GM12878 (cell line): ENCODE data around the gene OR5C1. TPM values are rescaled to one million over a fixed set of nuclear protein-coding genes. Genes with fewer than 3 reads are reported as not detected.
"Not testable (repeated sequence)": the region's sequence is repeated elsewhere in the genome, so short reads cannot be mapped to it uniquely, and the experiment has no call there.

ENCODE experiments used
- ATAC-seq: fragments of 200-7000 bp; cut with Tn5 transposase; 3 replicates; pipeline ENCODE4 v1.9.1; 2020; ENCODE audit warnings: mild to moderate bottlenecking, moderate library complexity
- BruUV-seq: library from RNA; stranded (reverse); fragments of 400-500 nt; replicated peaks from 2 replicates; lab custom pipeline; 2021; lab: Mats Ljungman, UMichigan
- CTCF ChIA-PET: fragments of 300-600 bp; sonication (Branson Sonifier 250); formaldehyde crosslinking; extraction: SDS; loops from one replicate; lab custom pipeline; 2021; ENCODE audit warnings: inconsistent platforms; lab: Yijun Ruan, JAX
- POLR2A ChIA-PET: fragments of 350-600 bp; formaldehyde crosslinking; extraction: SDS; loops from one replicate; lab custom pipeline; 2021; ENCODE audit warnings: inconsistent platforms; lab: Charles Lee
- RAD21 ChIA-PET: fragments of 300-600 bp; sonication (Branson Sonifier 250); formaldehyde crosslinking; loops from one replicate; lab custom pipeline; 2023; ENCODE audit warnings: antibody characterized with exemption; ENCODE audit not compliant: unreplicated experiment; lab: Charles Lee
- SMC1A ChIA-PET: fragments of 300-600 bp; sonication (Branson Sonifier 250); formaldehyde crosslinking; loops from one replicate; lab custom pipeline; 2023; ENCODE audit not compliant: unreplicated experiment, uncharacterized antibody; lab: Charles Lee
- DNase-seq: peaks from one replicate; pipeline ENCODE4 v3.0.0-alpha.2; 2011; ENCODE audit warnings: low read depth, low spot score
- FAIRE-seq: peaks from 3 replicates; lab custom pipeline; 2011; peaks lifted over from hg19 to GRCh38; lab: Jason Lieb, UNC
- H2AFZ ChIP-seq: 2 replicates; pipeline ENCODE4 v1.6.0; 2011; ENCODE audit warnings: low read depth, low read length, control low read depth; ENCODE audit not compliant: control insufficient read depth
- H3K27ac ChIP-seq: 2 replicates; pipeline ENCODE4 v1.5.1; 2011; ENCODE audit warnings: control low read depth; ENCODE audit not compliant: control insufficient read depth, insufficient read depth
- H3K27me3 ChIP-seq, 2 experiments: replicated peaks in 1 of 2; 2 replicates each; pipeline versions ENCODE4 v1.6.0 to v1.6.1; 2011; ENCODE audit warnings: low read length in 1 of 2; ENCODE audit not compliant: control insufficient read depth in 2 of 2, insufficient read depth in 2 of 2
- H3K36me3 ChIP-seq, 2 experiments: 2 replicates each; pipeline ENCODE4 v1.5.1; 2011; ENCODE audit warnings: low read length in 1 of 2; ENCODE audit not compliant: control insufficient read depth in 2 of 2, insufficient read depth in 2 of 2
- H3K4me1 ChIP-seq: 2 replicates; pipeline ENCODE4 v1.6.1; 2011; ENCODE audit warnings: mild to moderate bottlenecking, low read length, moderate library complexity, mixed read lengths; ENCODE audit not compliant: control insufficient read depth, insufficient read depth
- H3K4me2 ChIP-seq: 2 replicates; pipeline ENCODE4 v1.6.0; 2011; ENCODE audit warnings: control low read depth; ENCODE audit not compliant: control insufficient read depth, insufficient read depth
- H3K4me3 ChIP-seq: fragments of 200-600 bp; sonication (generic); 2 replicates; pipeline ENCODE4 v1.5.1; 2016
- H3K79me2 ChIP-seq: 2 replicates; pipeline ENCODE4 v1.6.0; 2011; ENCODE audit warnings: low read length; ENCODE audit not compliant: control insufficient read depth, insufficient read depth
- H3K9ac ChIP-seq: 2 replicates; pipeline ENCODE4 v1.8.0; 2011; ENCODE audit warnings: low read length, control low read depth, mixed read lengths; ENCODE audit not compliant: control insufficient read depth, insufficient read depth
- H3K9me3 ChIP-seq: replicated peaks from 3 replicates; pipeline ENCODE4 v1.5.1; 2011; ENCODE audit warnings: mild to moderate bottlenecking, low read length; ENCODE audit not compliant: control insufficient read depth, insufficient read depth
- H4K20me1 ChIP-seq: 2 replicates; pipeline ENCODE4 v1.6.0; 2011; ENCODE audit not compliant: control insufficient read depth, insufficient read depth
- WGBS: methylation state at CpG from one replicate; pipeline ENCODE4 v1.1.6; 2016; ENCODE audit warnings: low lambda C conversion rate; ENCODE audit not compliant: insufficient replicate concordance, insufficient coverage; ENCODE audit errors: missing lambda C conversion rate; 5-methylcytosine and 5-hydroxymethylcytosine counted together
- in situ Hi-C: fragments of 300-500 bp; cut with MboI; formaldehyde crosslinking; loops from 9 replicates; pipeline ENCODE4 v1.14.3; 2018; ENCODE audit warnings: mixed read lengths
- intact Hi-C: fragments of 100-400 bp; cut with micrococcal nuclease; formaldehyde crosslinking; loops from one replicate; pipeline ENCODE4 v1.14.2; 2022; ENCODE audit not compliant: unreplicated experiment
- polyA plus RNA-seq, 11 experiments: library from polyadenylated mRNA; depleted of rRNA in 4 of 11; unstranded in 6 of 11; stranded (reverse) in 5 of 11; fragments of >200 nt; fragmentation: Nextera tagmentation in 4 of 11; fragmentation: Illumina TruSeq in 1 of 11; extraction: Ambion mirVana in 4 of 11; extraction: Trizol in 1 of 11; gene quantifications; 1 replicate in 1 of 11; 2 replicates in 10 of 11; pipeline versions ENCODE4 v1.2.1 to v1.2.3, GENCODE V29; 2011 to 2016; ENCODE audit warnings: inconsistent platforms in 2 of 11, missing spikeins in 2 of 11, low read depth in 1 of 11
- total RNA-seq, 4 experiments: library from RNA; depleted of rRNA in 3 of 4; stranded (reverse); fragments of >200 nt in 3 of 4; fragmentation: Illumina TruSeq in 1 of 4; extraction: Trizol in 1 of 4; gene quantifications; 2 replicates each; pipeline versions ENCODE4 v1.2.1 to v1.2.3, GENCODE V29; 2013 to 2021
- TF ChIP-seq, protein P1 (sequence below): fragments of 450-650 bp; IDR thresholded peaks from 2 replicates; pipeline ENCODE4 v1.6.1; 2016; ENCODE audit warnings: mild to moderate bottlenecking
- TF ChIP-seq, protein P2 (sequence below): fragments of 450-650 bp; IDR thresholded peaks from 2 replicates; pipeline ENCODE4 v1.6.1; 2016; ENCODE audit warnings: mild to moderate bottlenecking, moderate library complexity, borderline replicate concordance

The OR5C1 gene
- total and polyA plus RNA-seq, 10 of the 15 experiments (the other 5 are each of a cell fraction or from before 2014, with no cell fraction given), result not detected

DNA sequence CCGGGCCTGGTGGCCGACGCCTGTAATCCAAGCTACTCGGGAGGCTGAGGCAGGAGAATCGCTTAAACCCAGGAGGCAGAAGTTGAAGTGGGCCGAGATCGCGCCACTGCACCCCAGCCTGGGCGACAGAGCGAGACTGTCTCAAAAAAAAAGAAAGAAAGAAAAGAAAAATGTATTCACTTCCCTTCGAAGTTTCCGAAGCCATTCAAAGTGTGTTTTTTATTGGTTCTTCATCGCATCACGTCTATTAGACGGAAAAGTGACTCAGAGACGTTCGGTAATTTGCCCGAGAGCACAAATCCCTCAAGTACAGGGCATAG is 40.2 kb downstream of the OR5C1 start:
- SMC1A ChIA-PET, result interaction anchor here (1.0 to 1.2 kb wide), 2 partner anchors 75 to 166 kb away, joined by 3 read pairs; no protein-coding TSS in a partner anchor
- in situ Hi-C loops, result loop anchor here (5.0 kb wide), 1 partner anchor 523 kb away; no protein-coding TSS in a partner anchor
- intact Hi-C loops, BruUV-seq, DNase-seq, H4K20me1 ChIP-seq, ATAC-seq, H3K27me3 ChIP-seq, H3K9me3 ChIP-seq, FAIRE-seq, H3K4me1 ChIP-seq, H3K36me3 ChIP-seq: not testable (repeated sequence)
- Histone ChIP-seq H3K4me3 (peak overlapping the region; percentile 100), H3K27ac (peak overlapping the region; percentile 96), H3K79me2 (peaks cover 18% of the 10 kb centered on the region), H3K9ac (peak overlapping the region; percentile 96), H2AFZ (peak overlapping the region; percentile 95), H3K4me2 (peak overlapping the region; percentile 72)
- RAD21 ChIA-PET, result interaction anchor here (0.6 to 1.4 kb wide), 3 partner anchors 84 to 168 kb away, joined by 3 read pairs; partner anchors contain the start of gene ZBTB6
- POLR2A ChIA-PET, result interaction anchor here (1.2 kb wide), 1 partner anchor 74 kb away, joined by 4 read pairs; no protein-coding TSS in a partner anchor
- CTCF ChIA-PET, result interaction anchor here (0.7 to 1.8 kb wide), 6 partner anchors 8 to 354 kb away, joined by 3 to 10 read pairs (median 3); no protein-coding TSS in a partner anchor
- WGBS, result 72% methylated on average over 18 of the region's 18 CpGs
- TF ChIP-seq, protein P1, sequence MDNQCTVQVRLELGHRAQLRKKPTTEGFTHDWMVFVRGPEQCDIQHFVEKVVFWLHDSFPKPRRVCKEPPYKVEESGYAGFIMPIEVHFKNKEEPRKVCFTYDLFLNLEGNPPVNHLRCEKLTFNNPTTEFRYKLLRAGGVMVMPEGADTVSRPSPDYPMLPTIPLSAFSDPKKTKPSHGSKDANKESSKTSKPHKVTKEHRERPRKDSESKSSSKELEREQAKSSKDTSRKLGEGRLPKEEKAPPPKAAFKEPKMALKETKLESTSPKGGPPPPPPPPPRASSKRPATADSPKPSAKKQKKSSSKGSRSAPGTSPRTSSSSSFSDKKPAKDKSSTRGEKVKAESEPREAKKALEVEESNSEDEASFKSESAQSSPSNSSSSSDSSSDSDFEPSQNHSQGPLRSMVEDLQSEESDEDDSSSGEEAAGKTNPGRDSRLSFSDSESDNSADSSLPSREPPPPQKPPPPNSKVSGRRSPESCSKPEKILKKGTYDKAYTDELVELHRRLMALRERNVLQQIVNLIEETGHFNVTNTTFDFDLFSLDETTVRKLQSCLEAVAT, result peak; percentile 59
- TF ChIP-seq, protein P2, sequence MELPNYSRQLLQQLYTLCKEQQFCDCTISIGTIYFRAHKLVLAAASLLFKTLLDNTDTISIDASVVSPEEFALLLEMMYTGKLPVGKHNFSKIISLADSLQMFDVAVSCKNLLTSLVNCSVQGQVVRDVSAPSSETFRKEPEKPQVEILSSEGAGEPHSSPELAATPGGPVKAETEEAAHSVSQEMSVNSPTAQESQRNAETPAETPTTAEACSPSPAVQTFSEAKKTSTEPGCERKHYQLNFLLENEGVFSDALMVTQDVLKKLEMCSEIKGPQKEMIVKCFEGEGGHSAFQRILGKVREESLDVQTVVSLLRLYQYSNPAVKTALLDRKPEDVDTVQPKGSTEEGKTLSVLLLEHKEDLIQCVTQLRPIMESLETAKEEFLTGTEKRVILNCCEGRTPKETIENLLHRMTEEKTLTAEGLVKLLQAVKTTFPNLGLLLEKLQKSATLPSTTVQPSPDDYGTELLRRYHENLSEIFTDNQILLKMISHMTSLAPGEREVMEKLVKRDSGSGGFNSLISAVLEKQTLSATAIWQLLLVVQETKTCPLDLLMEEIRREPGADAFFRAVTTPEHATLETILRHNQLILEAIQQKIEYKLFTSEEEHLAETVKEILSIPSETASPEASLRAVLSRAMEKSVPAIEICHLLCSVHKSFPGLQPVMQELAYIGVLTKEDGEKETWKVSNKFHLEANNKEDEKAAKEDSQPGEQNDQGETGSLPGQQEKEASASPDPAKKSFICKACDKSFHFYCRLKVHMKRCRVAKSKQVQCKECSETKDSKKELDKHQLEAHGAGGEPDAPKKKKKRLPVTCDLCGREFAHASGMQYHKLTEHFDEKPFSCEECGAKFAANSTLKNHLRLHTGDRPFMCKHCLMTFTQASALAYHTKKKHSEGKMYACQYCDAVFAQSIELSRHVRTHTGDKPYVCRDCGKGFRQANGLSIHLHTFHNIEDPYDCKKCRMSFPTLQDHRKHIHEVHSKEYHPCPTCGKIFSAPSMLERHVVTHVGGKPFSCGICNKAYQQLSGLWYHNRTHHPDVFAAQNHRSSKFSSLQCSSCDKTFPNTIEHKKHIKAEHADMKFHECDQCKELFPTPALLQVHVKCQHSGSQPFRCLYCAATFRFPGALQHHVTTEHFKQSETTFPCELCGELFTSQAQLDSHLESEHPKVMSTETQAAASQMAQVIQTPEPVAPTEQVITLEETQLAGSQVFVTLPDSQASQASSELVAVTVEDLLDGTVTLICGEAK, result 0 out of 2 replicates have a peak, but pooled peaks have one; percentile 27
